Astrocyte of the cerebellum (primary cell): ENCODE data around the gene MTPN.

Experiments used
- DNase-seq: peaks from one replicate; pipeline ENCODE4 v3.0.0-alpha.2; 2011; ENCODE audit warnings: low read depth
- H3K4me3 ChIP-seq: 2 replicates; pipeline ENCODE4 v1.5.1; 2011; ENCODE audit warnings: mild to moderate bottlenecking, low read depth, low read length, moderate library complexity
- CTCF ChIP-seq: IDR thresholded peaks from 2 replicates; pipeline ENCODE4 v1.5.1; 2012; ENCODE audit warnings: low read length, low read depth, moderate library complexity, mild to moderate bottlenecking; ENCODE audit errors: missing control alignments
- in situ Hi-C: cut with HindIII; loops from 2 replicates; pipeline ENCODE4 v1.10.0; 2017; ENCODE audit warnings: low sequenced_read_pairs

Gene MTPN

GRCh38 chr7:135977007-135977741 is at the start of gene MTPN:
Gene MTPN, minus strand, starts transcription at chr7:135977359. Its CDS starts 259 bp downstream, at chr7:135977100.
- no peak for TF ChIP-seq CTCF
- in situ Hi-C loops = no loop called here
- peak; percentile 84 for DNase-seq
- peak within 1 kb of the TSS; percentile 90 for H3K4me3 ChIP-seq

DNA sequence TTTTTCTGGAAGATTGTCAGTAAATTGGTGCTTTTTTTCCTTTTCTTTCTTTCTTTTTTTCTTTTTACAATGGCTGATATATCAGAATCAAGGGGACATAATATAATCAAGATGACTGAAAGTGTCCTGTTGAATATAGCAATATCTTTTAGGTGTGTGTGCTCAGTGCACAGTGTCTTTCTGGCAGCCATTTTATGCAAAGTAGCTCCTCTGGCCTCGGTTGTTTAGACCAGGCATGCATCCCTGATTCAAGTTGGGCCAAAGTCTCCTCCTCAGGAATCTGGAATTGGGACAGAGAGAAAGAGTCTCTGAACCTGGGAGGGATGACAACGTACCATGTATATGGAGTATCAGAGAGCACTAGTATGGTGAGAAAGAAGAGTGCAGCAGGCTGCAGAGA is 49.0 kb upstream of the MTPN start:
- no peak for TF ChIP-seq CTCF
- in situ Hi-C loops = no loop called here
- H3K4me3 ChIP-seq = no peak overlapping the region
- no peak for DNase-seq

GRCh38 chr7:136023134-136023869 is 46.1 kb upstream of the MTPN start:
- in situ Hi-C loops = no loop called here
- DNase-seq = no peak
- no peak for TF ChIP-seq CTCF
- no peak overlapping the region for H3K4me3 ChIP-seq

- H3K4me3 ChIP-seq = no peak overlapping the region
- in situ Hi-C loops = no loop called here
- no peak for DNase-seq
- TF ChIP-seq CTCF = no peak
Measured at GRCh38 chr7:136020556-136020955, 43.4 kb upstream of the MTPN start.

DNA sequence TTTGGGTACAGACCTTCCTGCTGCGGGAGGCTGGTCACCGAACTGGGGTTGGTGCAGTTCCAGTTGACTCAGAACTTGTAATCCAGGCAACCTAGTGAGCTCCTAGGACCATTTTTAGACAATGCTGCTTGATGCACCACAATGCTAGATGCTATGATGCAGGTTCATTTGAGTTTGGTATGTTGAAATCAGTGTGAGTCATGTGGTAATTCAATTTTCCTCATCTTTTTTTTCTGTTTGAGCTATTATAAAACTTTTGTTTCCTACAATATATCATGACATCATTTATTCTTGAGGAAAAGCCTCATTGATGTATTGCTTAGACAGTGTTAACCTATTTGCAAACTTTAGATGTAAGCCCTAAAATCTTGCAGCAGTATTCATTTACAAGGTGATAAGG is 40.9 kb upstream of the MTPN start:
- no peak overlapping the region for H3K4me3 ChIP-seq
- no peak for TF ChIP-seq CTCF
- DNase-seq = no peak
- in situ Hi-C loops = no loop called here

- in situ Hi-C loops = no loop called here
- DNase-seq = no peak
- no peak for TF ChIP-seq CTCF
- no peak overlapping the region for H3K4me3 ChIP-seq
Measured at GRCh38 chr7:136016649-136017395, 39.7 kb upstream of the MTPN start.
